GM20431 (cell line): ENCODE measurements around the gene ARNT2.
"Not testable (repeated sequence)": the region's sequence is repeated elsewhere in the genome, so short reads cannot be mapped to it uniquely, and the experiment has no call there.

Experiments used
- in situ Hi-C: fragments of 300-500 bp; cut with MseI, MboI; formaldehyde crosslinking; loops from one replicate; pipeline ENCODE4 v1.15.0; 2020; ENCODE audit warnings: low sequenced_read_pairs; ENCODE audit not compliant: unreplicated experiment

ARNT2 gene

DNA sequence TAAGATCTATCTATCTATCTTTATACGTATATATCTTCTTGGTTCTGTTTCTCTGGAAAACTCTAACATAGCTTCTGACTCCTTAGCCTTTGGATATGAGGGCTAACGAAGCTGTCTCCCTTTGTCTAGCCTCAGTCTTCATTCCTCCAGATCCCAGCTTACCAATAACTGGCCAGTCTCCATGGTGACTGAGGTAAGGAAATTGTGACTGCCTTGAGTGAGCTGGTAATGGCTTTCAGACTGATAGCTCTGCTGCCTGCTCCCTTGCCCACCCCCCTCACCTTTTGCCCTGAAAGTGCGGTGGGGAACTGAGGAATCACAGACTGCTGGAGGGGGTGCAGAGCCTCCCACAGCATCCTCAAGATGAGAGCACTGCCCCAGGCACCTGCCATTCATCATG lies 225.2 kb downstream of the ARNT2 start:
- in situ Hi-C loops, result no loop called here

DNA sequence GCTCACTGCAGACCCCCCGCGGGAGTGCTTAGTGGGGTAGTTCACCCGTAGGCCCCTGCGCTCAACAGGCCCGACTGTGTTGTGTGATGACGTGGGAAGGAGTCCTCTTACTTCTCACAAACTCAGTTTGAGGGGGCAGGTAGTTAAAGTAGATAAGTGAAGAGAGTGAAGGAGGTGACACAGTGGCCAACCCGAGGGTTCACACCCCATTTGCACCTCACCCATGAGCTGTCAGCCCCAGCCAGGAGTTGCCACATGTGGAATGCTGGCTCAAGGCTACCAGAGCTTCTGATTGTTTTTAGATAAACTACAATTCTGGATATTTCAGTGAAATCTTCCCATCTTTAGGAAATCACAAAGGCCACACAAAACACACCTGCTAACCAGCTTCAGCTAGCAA lies 226.8 kb downstream of the ARNT2 start:
- in situ Hi-C loops, result no loop called here

DNA sequence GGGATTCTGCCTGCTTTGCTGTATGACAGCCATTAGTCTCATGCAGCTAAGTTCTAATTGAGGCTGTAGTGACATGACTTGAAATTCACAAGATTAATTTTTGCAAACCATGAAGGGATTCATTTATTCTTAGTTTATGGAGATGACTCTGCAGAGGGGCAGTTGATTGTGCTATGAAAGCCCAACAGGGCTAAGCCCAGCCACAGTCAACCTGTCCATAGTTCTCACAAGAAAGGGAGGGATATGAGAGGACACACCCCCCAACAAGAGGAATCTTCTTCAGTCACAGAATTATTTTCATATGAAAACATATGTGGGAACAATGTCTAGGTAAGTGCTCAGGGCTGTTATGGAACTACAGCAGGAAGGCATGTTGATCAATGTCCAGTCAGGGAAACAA lies 229.0 kb downstream of the ARNT2 start:
- in situ Hi-C loops, result no loop called here

DNA sequence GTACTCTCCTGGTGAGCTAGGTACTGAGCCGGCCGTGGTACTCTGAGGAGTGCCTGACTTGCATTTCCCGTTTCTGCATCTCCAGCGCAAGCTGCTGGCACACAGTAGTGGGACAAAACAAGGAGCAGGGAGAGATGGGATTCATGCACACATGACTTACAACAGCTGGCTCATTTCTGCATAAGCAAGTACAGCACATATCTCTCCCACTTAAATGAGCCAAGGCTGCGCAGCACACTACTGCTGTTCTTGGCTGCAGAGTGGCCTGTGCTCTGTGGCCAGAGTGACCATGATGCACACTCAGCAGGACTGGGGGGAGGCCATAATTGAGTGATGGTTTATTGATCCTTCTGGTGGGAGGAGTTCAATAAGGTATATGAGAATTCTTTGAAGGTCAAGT lies 231.8 kb downstream of the ARNT2 start:
- in situ Hi-C loops, result no loop called here

DNA sequence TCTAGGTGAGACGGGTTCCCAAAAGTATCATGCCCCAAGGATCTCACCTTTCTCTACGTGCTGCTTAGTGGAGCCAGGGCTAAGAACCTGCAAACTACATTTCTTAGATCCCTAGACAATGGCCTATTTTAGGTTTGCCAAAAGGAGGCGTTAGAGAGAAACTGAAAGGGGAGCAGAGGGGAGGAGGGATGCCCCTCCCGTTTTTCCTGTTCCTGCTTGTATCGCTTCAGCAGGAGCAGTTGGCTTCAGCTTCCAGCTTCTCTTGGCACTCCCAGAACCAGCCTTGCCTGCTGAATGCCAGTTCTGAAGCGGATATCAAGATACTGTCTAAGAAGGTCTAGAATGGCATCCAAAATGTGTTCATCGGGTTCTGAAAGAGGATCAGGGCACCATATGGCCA lies 232.5 kb downstream of the ARNT2 start:
- in situ Hi-C loops, result no loop called here

DNA sequence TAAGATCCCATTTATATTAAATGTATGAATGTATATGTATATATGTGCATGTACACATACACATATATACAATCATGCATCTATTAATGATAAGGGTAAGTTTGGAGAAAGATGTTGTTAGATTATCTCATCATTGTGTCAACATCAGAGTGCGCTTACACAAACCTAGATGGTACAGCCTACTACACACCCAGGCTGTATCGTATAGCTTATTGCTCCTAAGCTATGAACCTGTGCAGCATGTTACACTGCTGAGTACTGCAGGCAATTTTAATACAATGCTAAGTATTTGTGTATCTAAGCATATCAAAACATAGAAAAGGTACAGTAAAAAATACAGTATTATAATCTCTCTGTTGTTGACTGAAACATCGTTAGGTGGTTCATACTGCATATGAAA lies 233.6 kb downstream of the ARNT2 start:
- in situ Hi-C loops, result no loop called here

DNA sequence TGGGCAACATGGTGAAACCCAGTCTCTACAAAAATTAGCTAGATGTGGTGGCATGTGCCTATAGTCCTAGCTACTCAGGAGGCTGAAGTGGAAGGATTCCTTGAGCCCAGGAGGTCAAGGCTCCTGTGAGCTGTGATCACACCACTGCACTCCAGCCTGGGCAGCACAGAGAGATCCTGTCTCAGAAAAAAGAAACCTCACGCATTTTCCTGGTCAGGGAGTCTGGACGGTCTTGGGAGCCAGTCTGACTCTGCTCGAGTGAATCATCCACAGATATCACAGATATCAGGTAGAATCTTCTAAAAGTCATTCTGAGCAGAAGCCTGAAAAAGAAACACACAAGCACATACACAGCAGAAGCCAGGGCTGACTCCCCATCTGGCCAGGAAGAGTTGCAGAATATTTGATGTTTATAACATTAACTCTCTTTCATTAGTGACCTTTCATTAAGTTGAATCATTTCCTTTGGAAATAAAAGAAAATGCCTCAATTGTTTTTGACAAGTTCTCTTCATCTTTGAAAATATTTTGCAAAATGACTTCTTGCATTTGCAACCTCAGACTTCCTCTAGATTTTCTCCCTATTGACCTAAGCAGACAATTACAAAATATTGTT lies 234.5 kb downstream of the ARNT2 start:
- in situ Hi-C loops, result no loop called here

DNA sequence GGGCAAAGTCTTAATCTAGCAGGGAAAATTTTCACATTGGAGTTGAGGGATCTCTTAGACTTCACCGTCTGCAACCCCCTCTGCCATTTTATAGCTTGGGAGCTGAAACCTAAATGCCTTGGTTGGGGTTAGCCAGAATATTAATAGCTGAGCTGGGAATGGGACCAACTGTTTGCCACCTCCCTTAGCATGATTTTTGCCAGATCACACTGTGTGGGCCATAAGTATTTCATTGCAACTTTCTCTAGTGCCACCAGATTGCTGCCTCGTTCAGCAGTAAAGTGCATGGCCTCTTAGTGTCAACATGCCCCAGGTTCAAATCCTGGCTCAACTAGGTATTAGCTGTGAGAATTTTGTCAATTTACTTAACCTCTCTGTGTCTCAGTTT lies 235.0 kb downstream of the ARNT2 start:
- in situ Hi-C loops, result no loop called here

DNA sequence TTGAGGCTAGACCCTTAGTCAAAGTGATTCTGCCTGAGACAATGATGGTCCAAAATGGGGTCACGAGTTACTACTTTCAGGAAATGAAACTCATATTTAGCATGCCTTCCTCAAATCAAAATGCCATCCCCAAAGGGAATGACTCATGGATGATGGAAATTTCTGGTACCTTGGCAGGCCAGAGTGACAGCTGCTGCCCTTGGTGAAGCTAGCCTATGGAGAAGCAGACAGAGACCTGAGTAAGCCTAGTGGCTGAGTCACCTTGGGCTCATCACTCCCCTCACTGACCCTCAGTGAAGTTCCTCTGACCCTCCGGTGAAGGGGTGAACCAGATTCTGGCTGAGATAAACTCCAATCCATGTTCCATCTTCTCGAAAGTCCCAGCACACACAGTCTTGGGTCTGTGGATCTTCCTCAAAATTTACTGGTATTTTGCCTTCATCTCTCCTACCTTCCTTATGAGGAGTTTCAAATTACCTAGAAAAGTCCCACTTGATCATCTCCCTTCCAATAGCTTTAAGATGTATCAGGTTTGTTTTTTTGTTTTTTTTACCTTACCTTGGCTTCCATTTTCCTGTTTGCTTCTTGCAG lies 236.4 kb downstream of the ARNT2 start:
- in situ Hi-C loops, result no loop called here

DNA sequence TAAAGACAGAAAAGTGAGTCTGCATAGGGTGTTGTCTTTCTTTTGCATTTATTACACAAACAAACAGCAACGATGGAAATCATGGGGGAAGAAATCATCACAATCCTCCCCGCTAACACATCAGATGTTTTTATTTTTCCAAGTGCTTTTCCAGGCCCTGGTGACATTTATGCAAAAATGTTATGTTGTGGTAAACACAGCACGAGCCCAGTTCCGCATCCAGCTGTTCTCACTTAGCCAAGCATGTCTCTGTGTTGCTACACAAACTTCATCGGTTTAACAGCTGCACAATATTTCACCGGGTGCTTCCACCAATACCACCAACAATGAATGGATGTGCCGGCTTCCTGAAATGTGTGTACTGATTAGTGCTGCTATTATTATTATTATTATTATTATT lies 237.2 kb downstream of the ARNT2 start:
- in situ Hi-C loops, result no loop called here

DNA sequence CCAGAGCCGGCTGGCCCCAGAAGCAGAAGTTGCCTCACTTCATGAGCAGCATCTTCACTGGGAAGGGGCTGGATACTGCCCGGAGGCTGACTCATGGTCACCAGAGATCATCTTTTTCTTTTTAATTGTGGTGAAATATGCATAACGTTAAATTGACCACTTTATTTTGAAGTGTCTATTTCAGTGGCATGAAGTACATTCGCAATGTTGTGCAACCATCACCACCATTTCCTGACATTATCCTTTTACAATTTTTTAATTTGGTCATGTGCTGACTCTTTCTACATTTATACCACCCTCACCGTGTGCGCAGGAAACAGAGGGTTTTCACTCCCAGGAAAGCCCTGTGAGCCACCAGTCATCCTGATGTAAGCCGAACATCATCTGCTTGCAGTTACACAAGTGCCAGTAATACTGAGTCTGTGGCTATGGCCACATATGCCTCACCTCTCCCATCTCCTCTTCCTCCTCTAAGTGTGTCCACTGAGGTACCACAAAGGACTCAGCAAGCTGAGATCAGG lies 239.3 kb downstream of the ARNT2 start:
- in situ Hi-C loops, result no loop called here

DNA sequence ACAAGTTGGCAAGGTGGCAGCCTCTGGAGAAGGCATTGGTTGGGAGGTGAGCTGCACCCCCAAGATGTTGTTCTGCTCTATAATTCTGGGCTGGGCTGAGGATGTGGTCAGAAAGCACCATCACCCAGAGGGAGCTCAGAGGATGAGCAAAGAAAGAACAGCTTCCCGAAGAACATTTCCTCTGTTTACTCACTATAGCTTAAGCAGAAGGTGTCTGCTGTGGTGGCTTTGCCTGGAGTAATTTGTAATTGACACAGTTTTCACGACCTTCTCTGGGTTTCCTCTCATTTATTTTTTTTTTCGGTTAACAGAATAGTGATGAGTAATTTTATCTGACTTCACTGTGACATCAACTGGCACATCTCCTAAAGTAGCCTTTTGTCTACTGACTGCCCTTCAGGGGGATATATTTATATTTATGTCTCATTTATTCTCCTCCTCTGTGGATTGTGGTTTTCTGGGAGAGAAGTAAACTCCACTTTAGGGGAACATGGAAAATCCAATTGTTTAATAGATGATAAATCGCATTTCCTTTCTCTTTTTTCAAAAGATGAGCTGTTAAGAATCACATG lies 241.4 kb downstream of the ARNT2 start:
- in situ Hi-C loops, result no loop called here

DNA sequence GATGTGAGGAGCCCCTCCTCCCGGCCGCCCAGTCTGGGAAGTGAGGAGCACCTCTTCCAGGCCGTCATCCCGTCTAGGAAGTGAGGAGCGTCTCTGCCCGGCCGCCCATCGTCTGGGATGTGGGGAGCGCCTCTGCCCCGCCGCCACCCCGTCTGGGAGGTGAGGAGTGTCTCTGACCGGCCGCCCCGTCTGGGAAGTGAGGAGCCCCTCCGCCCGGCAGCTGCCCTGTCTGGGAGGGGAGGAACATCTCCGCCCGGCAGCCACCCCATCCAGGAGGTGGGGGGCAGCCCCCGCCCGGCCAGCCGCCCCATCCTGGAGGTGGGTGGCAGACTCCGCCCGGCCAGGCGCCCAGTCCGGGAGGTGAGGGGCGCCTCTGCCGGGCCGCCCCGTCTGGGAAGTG lies 243.2 kb downstream of the ARNT2 start:
- in situ Hi-C loops, result not testable (repeated sequence)
